Fibroblast of the aortic adventitia (primary cell): ENCODE data around the gene IL13RA1. TPM values are rescaled to one million over a fixed set of nuclear protein-coding genes. Genes with fewer than 3 reads are reported as not detected.
A peak's percentile ranks its signal among the peaks of the same experiment; 100 is the strongest.

Experiments
- DNase-seq: peaks from one replicate; pipeline ENCODE4 v3.0.0-alpha.2; 2010; ENCODE audit warnings: low read depth
- H3K4me3 ChIP-seq: 2 replicates; pipeline ENCODE4 v1.5.1; 2011; ENCODE audit warnings: low read depth, mild to moderate bottlenecking, control low read depth, low read length, moderate library complexity
- total RNA-seq: library from RNA; depleted of rRNA; stranded (reverse); fragments of >200 nt; gene quantifications from 2 replicates; pipeline ENCODE4 v1.2.3, GENCODE V29; 2012; ENCODE audit warnings: low replicate concordance
- TF ChIP-seq, protein P1 (sequence below): IDR thresholded peaks from 2 replicates; pipeline ENCODE4 v1.5.1; 2011; ENCODE audit warnings: mild to moderate bottlenecking, low read length, control low read depth, inconsistent platforms; ENCODE audit not compliant: insufficient read depth

Gene IL13RA1
- total RNA-seq, 1 donor: 52.7 TPM

GRCh38 chrX:118718737-118719136 lies 8.7 kb upstream of the IL13RA1 start:
- DNase-seq: no peak
- TF ChIP-seq, protein P1, sequence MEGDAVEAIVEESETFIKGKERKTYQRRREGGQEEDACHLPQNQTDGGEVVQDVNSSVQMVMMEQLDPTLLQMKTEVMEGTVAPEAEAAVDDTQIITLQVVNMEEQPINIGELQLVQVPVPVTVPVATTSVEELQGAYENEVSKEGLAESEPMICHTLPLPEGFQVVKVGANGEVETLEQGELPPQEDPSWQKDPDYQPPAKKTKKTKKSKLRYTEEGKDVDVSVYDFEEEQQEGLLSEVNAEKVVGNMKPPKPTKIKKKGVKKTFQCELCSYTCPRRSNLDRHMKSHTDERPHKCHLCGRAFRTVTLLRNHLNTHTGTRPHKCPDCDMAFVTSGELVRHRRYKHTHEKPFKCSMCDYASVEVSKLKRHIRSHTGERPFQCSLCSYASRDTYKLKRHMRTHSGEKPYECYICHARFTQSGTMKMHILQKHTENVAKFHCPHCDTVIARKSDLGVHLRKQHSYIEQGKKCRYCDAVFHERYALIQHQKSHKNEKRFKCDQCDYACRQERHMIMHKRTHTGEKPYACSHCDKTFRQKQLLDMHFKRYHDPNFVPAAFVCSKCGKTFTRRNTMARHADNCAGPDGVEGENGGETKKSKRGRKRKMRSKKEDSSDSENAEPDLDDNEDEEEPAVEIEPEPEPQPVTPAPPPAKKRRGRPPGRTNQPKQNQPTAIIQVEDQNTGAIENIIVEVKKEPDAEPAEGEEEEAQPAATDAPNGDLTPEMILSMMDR: no peak
- no peak overlapping the region for H3K4me3 ChIP-seq

GRCh38 chrX:118720058-118720707 lies 7.2 kb upstream of the IL13RA1 start:
- DNase-seq: no peak
- H3K4me3 ChIP-seq: no peak overlapping the region
- TF ChIP-seq, protein P1: no peak

DNA sequence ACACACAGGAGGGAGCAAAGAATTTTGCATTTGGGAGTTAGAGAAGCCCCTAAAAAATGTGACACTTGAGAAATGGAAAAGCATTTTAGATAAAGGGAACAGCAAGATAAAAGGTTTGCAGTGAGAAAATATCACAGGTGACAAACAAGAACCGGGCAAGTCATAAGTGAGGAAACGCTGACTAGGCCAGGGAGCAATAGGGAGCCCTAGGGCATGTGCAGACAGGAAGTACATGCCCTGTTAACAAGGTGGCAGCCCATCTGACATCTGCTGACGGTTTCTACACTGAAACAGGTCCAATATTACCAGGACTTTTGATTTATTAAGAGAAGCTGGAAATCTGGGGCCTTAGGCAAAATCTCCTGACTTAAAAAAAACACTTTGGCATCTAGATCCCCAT lies 4.0 kb upstream of the IL13RA1 start:
- no peak for DNase-seq
- no peak overlapping the region for H3K4me3 ChIP-seq
- TF ChIP-seq, protein P1: no peak

- TF ChIP-seq, protein P1: no peak
- DNase-seq: no peak
- H3K4me3 ChIP-seq: no peak overlapping the region
Measured at GRCh38 chrX:118724365-118724764, 3.0 kb upstream of the IL13RA1 start.

DNA sequence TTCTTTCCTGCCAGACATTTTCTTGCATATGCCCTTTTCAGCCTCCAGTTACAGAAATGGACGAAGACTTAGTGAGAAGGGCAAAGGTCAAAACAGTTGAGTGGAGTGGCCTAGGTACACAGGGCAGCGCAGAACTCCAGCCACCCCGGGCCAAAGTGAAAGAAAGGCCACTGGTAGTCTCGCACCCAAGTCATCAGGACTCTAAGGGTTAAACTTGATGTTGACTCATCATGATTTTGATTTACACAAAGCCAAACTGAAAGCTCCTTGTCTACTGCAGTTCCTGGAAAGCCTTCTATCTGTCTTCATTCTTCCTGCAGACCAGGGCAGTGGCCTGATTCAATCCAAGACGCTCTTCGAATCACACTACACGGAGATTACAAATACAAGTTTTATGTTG lies 2.6 kb upstream of the IL13RA1 start:
- TF ChIP-seq, protein P1: no peak
- peak; percentile 34 for DNase-seq
- no peak overlapping the region for H3K4me3 ChIP-seq

- no peak overlapping the region for H3K4me3 ChIP-seq
- TF ChIP-seq, protein P1: no peak
- no peak for DNase-seq
Measured at GRCh38 chrX:118726396-118726795, 1.0 kb upstream of the IL13RA1 start.
